ENCODE results near the gene CDK18.

Gene CDK18

DNA sequence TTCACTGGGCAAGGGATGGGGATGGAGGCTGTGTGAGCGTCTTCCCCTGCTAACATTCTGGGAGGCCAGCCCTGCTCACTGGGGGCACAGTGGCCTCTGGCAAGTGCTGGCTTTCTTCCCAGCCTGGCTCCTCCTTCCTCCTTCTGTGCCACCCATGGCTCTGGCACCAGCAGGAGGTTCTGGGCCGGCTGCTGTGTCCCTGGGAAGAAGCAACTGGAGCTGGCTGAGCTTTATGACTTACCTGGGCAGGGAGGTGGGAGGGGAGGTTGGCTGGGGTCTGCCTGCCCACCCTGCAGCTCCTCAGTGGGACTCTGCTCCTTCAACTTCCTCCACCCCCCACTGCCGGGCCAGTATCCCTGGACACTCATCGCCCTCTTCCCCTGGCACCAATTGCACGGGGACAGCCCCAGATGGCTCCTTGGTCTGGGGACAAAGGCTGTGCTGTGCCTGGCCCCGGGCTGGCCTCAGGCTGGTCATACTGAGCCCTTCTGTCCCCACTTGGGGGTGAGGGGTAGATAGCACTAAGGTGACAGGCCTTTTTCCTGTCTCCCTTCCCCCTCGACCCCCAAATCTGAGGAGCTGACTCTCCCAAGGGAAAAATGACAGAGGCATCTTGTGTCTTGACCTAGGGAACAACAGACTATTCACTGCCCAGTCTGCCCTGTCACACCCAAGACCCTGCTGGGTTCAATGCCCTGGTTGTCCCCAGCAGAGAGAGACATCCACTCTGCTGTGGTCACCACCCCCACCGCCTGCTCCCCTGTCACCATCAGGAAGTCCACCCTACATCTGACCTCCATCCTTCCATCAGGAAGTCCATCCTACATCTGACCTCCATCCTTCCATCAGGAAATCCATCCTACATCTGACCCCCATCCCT lies 14.4 kb downstream of the CDK18 start:
- no peak overlapping the region for H3K27ac ChIP-seq (ENCODE audit: low read length)
- H3K4me1 ChIP-seq (ENCODE audit: insufficient read depth, low read length), result no peaks in the 10 kb centered on the region
- H4K20me1 ChIP-seq (ENCODE audit: insufficient read depth, low read length), result peaks cover 15% of the 10 kb centered on the region
- no peak for TF ChIP-seq CTCF (IDR thresholded peaks at IDR 0.05; ENCODE audit: borderline replicate concordance, extremely low read depth, low read length, poor library complexity, severe bottlenecking)
- no peak for TF ChIP-seq EZH2 (IDR thresholded peaks at IDR 0.05; ENCODE audit: borderline replicate concordance, low read depth, low read length, severe bottlenecking)
- no peaks in the 10 kb centered on the region for H3K79me2 ChIP-seq (ENCODE audit: insufficient read depth, low read length)
- H3K27me3 ChIP-seq (ENCODE audit: insufficient read depth, low read length, poor library complexity), result no peaks in the 10 kb centered on the region
- H3K9ac ChIP-seq (ENCODE audit: low read depth, low read length), result no peak overlapping the region
- H3K4me3 ChIP-seq (ENCODE audit: low read depth in 1 of 2, low read length in 2 of 2), result no peak overlapping the region
- DNase-seq (no peak), ATAC-seq (ENCODE audit: insufficient read depth, low read depth) (no peak)
- H3K4me2 ChIP-seq (ENCODE audit: insufficient read depth, low read length), result no peak overlapping the region
- no peaks in the 10 kb centered on the region for H3K36me3 ChIP-seq (ENCODE audit: insufficient read depth, low read length)
- no peak overlapping the region for H2AFZ ChIP-seq (ENCODE audit: low read depth, low read length)
- H3K9me3 ChIP-seq (ENCODE audit: insufficient read depth, low read length, severe bottlenecking), result no peaks in the 10 kb centered on the region

DNA sequence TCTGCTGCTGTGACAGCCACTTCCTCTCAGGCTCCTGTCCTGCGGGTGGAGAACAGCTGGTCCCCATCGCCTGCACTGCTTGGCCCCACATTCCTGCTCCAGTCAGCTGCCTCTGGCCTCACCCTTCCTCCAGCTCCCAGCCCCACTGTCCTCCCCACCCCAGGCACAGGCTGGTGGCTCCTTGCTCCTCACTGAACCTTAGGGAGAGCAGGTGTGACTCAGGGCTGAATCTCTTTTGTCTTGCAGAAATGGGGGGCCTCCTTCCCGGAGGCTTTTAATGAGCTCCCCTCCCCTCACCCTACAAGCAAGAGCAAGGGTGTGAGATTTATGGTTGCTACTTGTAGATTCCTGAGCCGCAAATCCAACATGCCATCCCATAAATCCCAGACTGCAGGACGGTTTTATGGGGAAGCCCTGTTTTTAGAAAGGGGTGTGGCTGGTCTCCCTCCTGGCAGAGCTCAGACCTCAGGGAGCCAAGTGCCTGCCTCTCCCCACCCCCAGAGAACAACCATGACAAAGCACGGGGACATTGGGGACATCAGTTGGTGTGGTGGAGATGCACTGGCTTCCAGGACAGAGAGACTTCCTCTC lies 15.2 kb downstream of the CDK18 start:
- TF ChIP-seq EZH2 (IDR thresholded peaks at IDR 0.05; ENCODE audit: borderline replicate concordance, low read depth, low read length, severe bottlenecking), result no peak
- no peak for TF ChIP-seq CTCF (IDR thresholded peaks at IDR 0.05; ENCODE audit: borderline replicate concordance, extremely low read depth, low read length, poor library complexity, severe bottlenecking)
- Histone ChIP-seq H3K27me3 (ENCODE audit: insufficient read depth, low read length, poor library complexity) (no peaks in the 10 kb centered on the region), H3K4me2 (ENCODE audit: insufficient read depth, low read length) (no peak overlapping the region), H2AFZ (ENCODE audit: low read depth, low read length) (no peak overlapping the region), H3K4me3 (ENCODE audit: low read depth in 1 of 2, low read length in 2 of 2) (no peak overlapping the region), H4K20me1 (ENCODE audit: insufficient read depth, low read length) (peaks cover 14% of the 10 kb centered on the region), H3K79me2 (ENCODE audit: insufficient read depth, low read length) (no peaks in the 10 kb centered on the region), H3K9ac (ENCODE audit: low read depth, low read length) (no peak overlapping the region), H3K9me3 (ENCODE audit: insufficient read depth, low read length, severe bottlenecking) (no peaks in the 10 kb centered on the region), H3K27ac (ENCODE audit: low read length) (no peak overlapping the region), H3K4me1 (ENCODE audit: insufficient read depth, low read length) (no peaks in the 10 kb centered on the region), H3K36me3 (ENCODE audit: insufficient read depth, low read length) (no peaks in the 10 kb centered on the region)
- ATAC-seq (ENCODE audit: insufficient read depth, low read depth) (no peak), DNase-seq (no peak)

GRCh38 chr1:205520709-205521108 lies 16.2 kb downstream of the CDK18 start:
- no peaks in the 10 kb centered on the region for H3K4me1 ChIP-seq (ENCODE audit: insufficient read depth, low read length)
- no peaks in the 10 kb centered on the region for H3K27me3 ChIP-seq (ENCODE audit: insufficient read depth, low read length, poor library complexity)
- no peak overlapping the region for H3K4me2 ChIP-seq (ENCODE audit: insufficient read depth, low read length)
- no peaks in the 10 kb centered on the region for H3K9me3 ChIP-seq (ENCODE audit: insufficient read depth, low read length, severe bottlenecking)
- H3K36me3 ChIP-seq (ENCODE audit: insufficient read depth, low read length), result no peaks in the 10 kb centered on the region
- H3K4me3 ChIP-seq (ENCODE audit: low read depth in 1 of 2, low read length in 2 of 2), result no peak overlapping the region
- no peaks in the 10 kb centered on the region for H3K79me2 ChIP-seq (ENCODE audit: insufficient read depth, low read length)
- H3K27ac ChIP-seq (ENCODE audit: low read length), result no peak overlapping the region
- DNase-seq, result no peak
- no peak overlapping the region for H2AFZ ChIP-seq (ENCODE audit: low read depth, low read length)
- no peak for TF ChIP-seq CTCF (IDR thresholded peaks at IDR 0.05; ENCODE audit: borderline replicate concordance, extremely low read depth, low read length, poor library complexity, severe bottlenecking)
- no peak for TF ChIP-seq EZH2 (IDR thresholded peaks at IDR 0.05; ENCODE audit: borderline replicate concordance, low read depth, low read length, severe bottlenecking)
- ATAC-seq (ENCODE audit: insufficient read depth, low read depth), result no peak
- H3K9ac ChIP-seq (ENCODE audit: low read depth, low read length), result no peak overlapping the region
- H4K20me1 ChIP-seq (ENCODE audit: insufficient read depth, low read length), result peaks cover 15% of the 10 kb centered on the region

Data from DND-41 (cell line).